ENCODE data around the gene PPARG.
"Not testable (repeated sequence)": the region's sequence is repeated elsewhere in the genome, so short reads cannot be mapped to it uniquely, and the experiment has no call there.

PPARG gene

DNA sequence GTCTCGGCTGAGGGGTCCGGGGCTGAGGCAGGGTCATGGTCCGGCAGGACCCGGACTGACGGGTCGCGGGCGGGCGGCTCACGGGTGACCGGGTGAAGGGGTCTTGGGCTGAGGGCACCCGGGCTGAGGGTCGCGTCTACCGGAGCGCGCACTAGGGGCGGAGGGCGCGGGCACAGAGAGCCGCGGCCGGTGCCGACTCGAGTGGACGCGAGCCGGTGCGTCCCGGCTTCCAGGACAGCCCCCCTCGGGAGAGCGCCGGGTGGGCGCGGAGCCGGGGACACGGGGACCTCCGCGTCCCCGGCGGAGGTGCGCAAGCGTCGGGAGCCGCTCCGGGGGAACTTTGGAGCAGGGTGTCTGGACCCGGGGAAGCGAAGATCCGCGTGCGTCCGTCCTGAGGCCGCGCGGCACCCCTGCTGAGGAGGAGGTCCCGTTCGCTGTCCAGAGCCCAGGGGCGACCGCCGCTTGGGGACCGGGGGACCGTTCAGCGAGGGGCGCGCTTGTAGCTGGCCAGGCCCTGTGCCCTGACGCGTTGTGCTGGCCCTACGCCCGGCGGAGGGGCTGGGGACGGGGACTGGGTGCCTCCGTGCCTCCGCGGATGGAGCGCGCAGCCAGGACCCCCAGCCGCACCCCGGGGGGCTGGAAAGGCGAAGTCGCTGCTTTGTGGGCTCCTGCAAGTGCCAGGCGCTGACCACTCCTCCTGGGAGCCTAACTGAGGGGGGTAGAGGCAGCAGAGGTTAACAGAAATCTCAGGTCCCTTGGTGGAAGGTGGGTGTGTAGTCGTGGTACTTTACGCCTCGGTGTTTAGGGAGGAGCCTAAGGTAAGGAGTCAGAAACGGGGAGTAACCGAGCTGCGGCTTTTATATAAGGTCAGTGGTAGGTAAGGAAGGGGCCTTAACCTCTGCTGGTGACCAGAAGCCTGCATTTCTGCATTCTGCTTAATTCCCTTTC lies at the start of gene PPARG:
PPARG (plus strand) TSS at position 889 of the 948 bp plus-strand sequence. CDS start 90,642 bp downstream, outside the sequence.
- DNase-seq = peak in 1 of 2 donors; percentile 14

DNA sequence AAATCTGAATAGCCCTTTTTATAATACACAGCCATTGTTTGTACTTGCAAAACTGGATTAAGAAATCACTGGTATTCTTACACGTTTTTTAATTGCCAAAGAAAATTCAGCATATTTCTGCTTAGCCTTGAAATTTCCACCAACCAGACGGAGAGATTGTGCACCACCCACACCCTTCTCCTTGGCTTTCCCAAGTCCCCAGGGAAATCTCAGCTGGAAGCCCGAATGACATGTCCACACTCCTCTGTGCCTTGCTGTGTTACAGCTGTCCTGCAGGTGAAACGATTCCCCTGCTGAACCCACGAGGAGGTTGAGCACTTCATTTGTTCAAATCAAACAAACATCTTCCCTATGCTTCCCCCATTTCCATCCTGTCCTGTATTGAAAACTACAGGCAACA lies 49.6 kb upstream of the PPARG start:
- DNase-seq = no peak

DNA sequence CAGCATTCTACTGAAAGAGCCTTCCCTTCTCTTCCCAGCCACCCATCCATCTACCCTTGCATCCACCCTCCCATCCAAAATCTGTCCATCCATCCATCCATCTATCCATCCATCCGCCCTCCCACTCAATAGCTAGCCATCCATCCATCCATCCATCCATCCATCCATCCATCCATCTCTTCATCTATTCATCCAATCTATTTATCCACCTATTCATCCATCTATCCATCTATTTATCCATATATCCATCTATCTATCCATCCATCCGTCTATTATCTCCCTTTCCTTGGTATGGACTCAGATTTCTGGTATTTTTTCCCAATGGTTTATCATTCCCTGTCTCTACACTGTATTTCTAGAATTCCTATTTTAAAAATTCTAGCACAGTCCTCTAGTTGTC lies 46.1 kb upstream of the PPARG start:
- DNase-seq = no peak

GRCh38 chr3:12246497-12247163 lies 42.2 kb upstream of the PPARG start:
- no peak for DNase-seq

DNA sequence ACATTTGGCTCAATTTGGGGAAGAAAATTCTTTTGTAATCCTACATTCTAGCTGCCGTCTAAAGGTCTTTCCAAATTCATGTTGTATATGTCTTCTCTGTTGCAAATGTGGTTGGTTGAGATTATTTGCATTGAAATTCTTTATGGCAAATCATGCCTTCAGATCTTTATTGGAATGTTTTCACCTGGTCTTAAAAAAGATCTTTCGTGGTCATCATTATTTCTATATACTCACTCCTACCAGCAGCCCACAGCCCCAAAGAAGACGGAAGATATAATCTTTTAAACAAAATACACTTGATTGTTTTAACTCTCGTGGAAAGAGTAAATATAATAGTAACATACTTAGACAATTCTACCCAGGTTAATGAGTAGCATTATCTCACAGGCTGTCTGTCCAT lies 41.5 kb upstream of the PPARG start:
- DNase-seq = no peak

DNA sequence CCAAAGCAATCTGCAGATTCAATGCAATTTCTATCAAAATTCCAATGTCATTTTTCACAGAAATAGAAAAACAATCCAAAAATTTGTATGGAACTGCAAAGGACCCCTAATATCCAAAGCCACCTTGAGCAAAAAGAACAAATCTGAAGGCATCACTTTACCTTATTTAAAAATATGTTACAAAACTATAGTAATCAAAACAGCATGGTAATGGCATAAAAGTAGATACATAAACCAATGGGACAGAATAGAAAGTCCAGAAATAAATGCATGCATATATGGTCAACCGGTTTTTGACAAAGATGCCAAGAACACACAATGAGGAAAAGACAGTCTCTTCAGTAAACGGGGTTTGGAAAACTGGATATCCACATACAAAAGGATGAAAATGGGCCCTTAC lies 39.4 kb upstream of the PPARG start:
- DNase-seq = no peak

DNA sequence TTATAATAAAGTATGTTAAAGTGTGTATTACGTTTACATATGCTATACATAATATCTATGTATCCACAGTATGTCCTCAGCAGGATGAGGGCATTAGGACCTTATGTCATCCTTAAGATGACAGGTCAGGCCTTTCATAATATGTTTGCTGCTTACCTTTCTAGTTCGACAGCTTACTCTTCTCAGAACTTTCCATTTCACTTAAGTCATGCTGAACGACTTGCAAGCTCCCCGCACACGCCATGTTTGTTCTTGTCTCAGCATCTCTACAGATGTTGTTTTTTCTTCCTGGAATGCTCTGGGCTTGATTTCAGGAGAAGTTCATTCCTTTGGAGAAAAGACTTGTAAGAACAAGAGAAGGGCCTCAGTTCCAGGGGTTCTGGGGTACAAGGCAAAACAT lies 36.0 kb upstream of the PPARG start:
- no peak for DNase-seq

DNA sequence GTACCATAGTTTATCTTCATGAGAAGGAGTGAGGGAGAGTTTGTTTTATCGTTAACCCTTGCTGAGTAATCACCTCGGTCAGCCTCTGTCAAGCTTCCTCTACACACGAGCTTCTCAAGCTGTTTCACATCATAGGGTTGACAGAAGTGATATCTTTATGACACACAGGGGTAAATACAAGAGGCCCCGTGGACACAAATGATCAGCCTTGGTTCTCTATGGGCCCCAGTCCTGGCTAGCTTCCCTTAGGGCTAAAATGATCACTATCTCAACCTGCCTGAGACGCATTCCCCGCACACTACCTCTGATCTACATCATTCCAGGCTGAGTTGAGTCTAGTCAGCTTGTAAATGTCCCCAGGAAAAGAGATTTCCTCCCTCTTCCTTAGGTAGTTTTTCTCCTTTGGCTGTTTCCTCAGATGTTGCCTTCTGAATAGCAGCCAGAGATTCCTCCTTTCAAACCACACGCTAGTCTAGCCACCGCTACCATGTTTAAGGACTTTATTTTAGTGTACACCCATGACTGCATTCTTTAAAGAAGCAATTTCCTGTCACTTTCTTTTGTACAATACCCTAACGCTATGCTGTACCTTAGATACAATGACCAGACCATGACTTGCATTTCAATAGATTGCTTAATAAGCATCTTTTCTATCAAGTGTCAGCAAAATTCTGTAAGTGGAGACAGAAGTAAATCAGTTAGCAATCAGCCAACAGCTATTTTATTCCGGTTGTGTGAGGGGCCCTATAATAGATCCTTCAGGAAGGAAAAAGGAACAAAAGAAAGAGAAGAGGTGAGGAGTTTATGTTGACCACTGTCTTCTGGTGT lies 35.1 kb upstream of the PPARG start:
- DNase-seq = no peak

GRCh38 chr3:12255393-12255792 lies 33.5 kb upstream of the PPARG start:
- DNase-seq = no peak

DNA sequence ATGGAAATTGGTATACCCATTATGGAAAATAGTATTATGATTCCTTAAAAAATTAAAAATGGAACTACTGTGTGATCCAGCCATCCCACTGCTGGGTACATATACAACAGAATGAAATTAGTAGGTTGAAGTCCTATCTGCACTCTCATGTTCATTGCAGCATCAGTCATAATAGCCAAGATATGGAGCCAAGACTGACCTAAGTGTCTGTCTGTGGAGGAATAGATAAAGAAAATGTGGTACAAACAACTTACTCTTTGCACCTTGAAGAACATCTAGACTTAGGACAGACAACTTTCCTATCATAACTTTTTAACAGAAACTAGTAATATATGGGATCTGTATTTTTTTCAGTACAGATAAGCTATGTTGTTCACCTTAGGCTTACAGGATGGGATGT lies 30.0 kb upstream of the PPARG start:
- DNase-seq = no peak

DNA sequence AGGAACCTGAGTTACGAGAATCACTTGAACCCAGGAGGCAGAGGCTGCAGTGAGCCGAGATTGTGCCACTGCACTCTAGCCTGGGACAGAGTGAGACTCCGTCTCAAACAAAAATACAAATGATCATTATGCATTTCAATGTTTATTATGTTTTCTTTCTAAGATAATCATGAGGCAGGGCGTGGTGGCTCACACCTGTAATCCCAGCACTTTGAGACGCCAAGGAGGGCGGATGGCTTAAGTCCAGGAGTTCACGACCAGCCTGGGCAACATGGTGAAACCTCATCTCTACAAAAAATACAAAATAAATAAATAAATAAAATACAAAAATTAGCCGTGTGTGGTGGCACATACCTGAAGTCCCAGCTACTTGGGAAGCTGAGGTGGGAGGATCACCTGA lies 26.7 kb upstream of the PPARG start:
- not testable (repeated sequence) for DNase-seq

- DNase-seq = no peak
Measured at GRCh38 chr3:12265508-12265907, 23.4 kb upstream of the PPARG start.

GRCh38 chr3:12266038-12266437 lies 22.8 kb upstream of the PPARG start:
- DNase-seq = no peak

DNA sequence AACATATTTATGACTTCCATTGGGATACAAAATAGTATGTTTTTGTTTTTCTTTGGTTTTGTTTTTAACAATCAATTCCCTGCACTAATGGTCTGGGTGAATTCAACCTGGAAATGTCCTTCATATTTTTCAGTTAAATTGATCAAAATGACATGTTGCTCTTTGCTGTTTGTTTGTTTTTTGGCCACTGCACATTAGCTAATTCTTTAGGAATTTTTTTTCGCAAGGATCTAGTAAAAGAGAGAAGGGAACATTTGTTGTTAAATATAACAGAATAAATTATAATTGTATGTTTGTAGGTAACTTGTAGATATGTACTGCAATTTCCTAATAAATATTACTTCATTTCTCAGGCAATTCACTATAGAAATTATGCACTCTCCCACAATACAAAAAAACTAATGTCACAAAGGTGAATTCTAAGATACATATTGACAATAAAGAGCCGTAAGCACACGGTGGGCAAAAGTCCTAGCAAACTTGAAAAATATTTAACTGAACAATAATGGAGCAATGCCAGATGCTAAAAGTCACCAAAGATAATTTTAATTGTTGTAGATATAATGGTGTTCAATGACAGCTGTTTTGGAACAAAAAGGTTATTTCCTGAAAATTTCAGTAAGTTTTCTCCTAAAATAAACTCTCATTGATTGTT lies 21.4 kb upstream of the PPARG start:
- DNase-seq = no peak

GRCh38 chr3:12268049-12268735 lies 20.7 kb upstream of the PPARG start:
- DNase-seq = no peak

- no peak for DNase-seq
Measured at GRCh38 chr3:12270976-12271375, 17.9 kb upstream of the PPARG start.

GRCh38 chr3:12273045-12273695 lies 15.7 kb upstream of the PPARG start:
- no peak for DNase-seq

GRCh38 chr3:12275974-12276650 lies 12.8 kb upstream of the PPARG start:
- no peak for DNase-seq

DNA sequence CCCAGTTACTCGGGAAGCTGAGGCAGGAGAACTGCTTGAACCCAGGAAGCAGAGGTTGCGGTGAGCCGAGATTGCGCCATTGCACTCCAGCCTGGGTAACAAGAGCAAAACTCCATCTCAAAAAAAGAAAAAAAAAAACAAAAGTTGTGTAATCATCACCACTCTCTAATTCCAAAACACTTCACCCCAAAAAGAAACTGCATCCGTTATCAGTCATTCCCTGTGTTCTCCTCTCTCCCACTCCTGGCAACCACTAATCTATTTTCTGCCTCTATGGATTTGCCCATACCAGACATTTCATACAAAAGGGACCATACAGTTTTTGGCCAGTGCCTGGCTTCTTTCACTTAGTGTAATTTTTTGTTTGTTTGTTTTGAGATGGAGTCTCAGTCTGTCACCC lies 12.0 kb upstream of the PPARG start:
- DNase-seq = not testable (repeated sequence)

- DNase-seq = no peak
Measured at GRCh38 chr3:12278566-12278965, 10.3 kb upstream of the PPARG start.
